DOHH2 (cell line): ENCODE results near the gene RRP15.

Experiments used
- EZH2phosphoT487 ChIP-seq: fragments of 200-600 bp; sonication (generic); IDR thresholded peaks from 2 replicates; pipeline ENCODE4 v1.6.1; 2017; ENCODE audit warnings: borderline replicate concordance, mild to moderate bottlenecking, antibody characterized with exemption, low read length, moderate library complexity, mixed read lengths
- TF ChIP-seq, protein P1 (sequence below): fragments of 200-600 bp; sonication (generic); IDR thresholded peaks from one replicate; pipeline ENCODE4 v1.5.1; 2014; ENCODE audit warnings: antibody characterized with exemption, mild to moderate bottlenecking, low read depth, low read length; ENCODE audit not compliant: poor library complexity, severe bottlenecking

- TF ChIP-seq, protein P1, sequence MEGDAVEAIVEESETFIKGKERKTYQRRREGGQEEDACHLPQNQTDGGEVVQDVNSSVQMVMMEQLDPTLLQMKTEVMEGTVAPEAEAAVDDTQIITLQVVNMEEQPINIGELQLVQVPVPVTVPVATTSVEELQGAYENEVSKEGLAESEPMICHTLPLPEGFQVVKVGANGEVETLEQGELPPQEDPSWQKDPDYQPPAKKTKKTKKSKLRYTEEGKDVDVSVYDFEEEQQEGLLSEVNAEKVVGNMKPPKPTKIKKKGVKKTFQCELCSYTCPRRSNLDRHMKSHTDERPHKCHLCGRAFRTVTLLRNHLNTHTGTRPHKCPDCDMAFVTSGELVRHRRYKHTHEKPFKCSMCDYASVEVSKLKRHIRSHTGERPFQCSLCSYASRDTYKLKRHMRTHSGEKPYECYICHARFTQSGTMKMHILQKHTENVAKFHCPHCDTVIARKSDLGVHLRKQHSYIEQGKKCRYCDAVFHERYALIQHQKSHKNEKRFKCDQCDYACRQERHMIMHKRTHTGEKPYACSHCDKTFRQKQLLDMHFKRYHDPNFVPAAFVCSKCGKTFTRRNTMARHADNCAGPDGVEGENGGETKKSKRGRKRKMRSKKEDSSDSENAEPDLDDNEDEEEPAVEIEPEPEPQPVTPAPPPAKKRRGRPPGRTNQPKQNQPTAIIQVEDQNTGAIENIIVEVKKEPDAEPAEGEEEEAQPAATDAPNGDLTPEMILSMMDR: no peak
- TF ChIP-seq EZH2phosphoT487: no peak
These were observed 20.5 kb downstream of the RRP15 start for GRCh38 chr1:218305472-218306064.
